GM19351 (cell line): ENCODE measurements around the gene JPH3.
"Not testable (repeated sequence)": the region's sequence is repeated elsewhere in the genome, so short reads cannot be mapped to it uniquely, and the experiment has no call there.

Source experiments
- ATAC-seq: cut with Tn5 transposase; IDR thresholded peaks from one replicate; pipeline ENCODE4 v1.9.1; 2021; ENCODE audit warnings: mild to moderate bottlenecking, moderate library complexity; ENCODE audit not compliant: unreplicated experiment

The JPH3 gene

GRCh38 chr16:87677830-87678229 is 75.5 kb downstream of the JPH3 start:
- ATAC-seq: no peak

- ATAC-seq: no peak
Measured at GRCh38 chr16:87678618-87679017, 76.3 kb downstream of the JPH3 start.

GRCh38 chr16:87679593-87680271 is 77.4 kb downstream of the JPH3 start:
- ATAC-seq: no peak

GRCh38 chr16:87680272-87680644 is 78.0 kb downstream of the JPH3 start:
- no peak for ATAC-seq

- not testable (repeated sequence) for ATAC-seq
Measured at GRCh38 chr16:87681051-87681602, 78.8 kb downstream of the JPH3 start.

GRCh38 chr16:87681981-87682570 is 79.8 kb downstream of the JPH3 start:
- ATAC-seq: no peak

GRCh38 chr16:87682852-87683399 is 80.6 kb downstream of the JPH3 start:
- ATAC-seq: no peak

- no peak for ATAC-seq
Measured at GRCh38 chr16:87684106-87684677, 81.9 kb downstream of the JPH3 start.

- ATAC-seq: no peak
Measured at GRCh38 chr16:87684711-87685404, 82.5 kb downstream of the JPH3 start.

GRCh38 chr16:87685405-87685755 is 83.1 kb downstream of the JPH3 start:
- ATAC-seq: no peak

GRCh38 chr16:87685766-87686165 is 83.5 kb downstream of the JPH3 start:
- no peak for ATAC-seq

- ATAC-seq: no peak
Measured at GRCh38 chr16:87686697-87687096, 84.4 kb downstream of the JPH3 start.

GRCh38 chr16:87687126-87687910 is 85.0 kb downstream of the JPH3 start:
- no peak for ATAC-seq

GRCh38 chr16:87687998-87688529 is 85.8 kb downstream of the JPH3 start:
- no peak for ATAC-seq

- ATAC-seq: no peak
Measured at GRCh38 chr16:87688876-87689815, 86.8 kb downstream of the JPH3 start.

GRCh38 chr16:87689956-87690465 is 87.7 kb downstream of the JPH3 start:
- ATAC-seq: no peak

GRCh38 chr16:87690911-87691685 is 88.8 kb downstream of the JPH3 start:
- ATAC-seq: no peak

GRCh38 chr16:87691686-87692079 is 89.4 kb downstream of the JPH3 start:
- no peak for ATAC-seq
